GM12878 (cell line): Measurements from ENCODE around the gene BNIPL. TPM values are rescaled to one million over a fixed set of nuclear protein-coding genes. Genes with fewer than 3 reads are reported as not detected.

Experiments
- ATAC-seq: fragments of 200-7000 bp; cut with Tn5 transposase; 3 replicates; pipeline ENCODE4 v1.9.1; 2020; ENCODE audit warnings: mild to moderate bottlenecking, moderate library complexity
- BruUV-seq: library from RNA; stranded (reverse); fragments of 400-500 nt; replicated peaks from 2 replicates; lab custom pipeline; 2021; lab: Mats Ljungman, UMichigan
- CTCF ChIA-PET: fragments of 300-600 bp; sonication (Branson Sonifier 250); formaldehyde crosslinking; extraction: SDS; loops from one replicate; lab custom pipeline; 2021; ENCODE audit warnings: inconsistent platforms; lab: Yijun Ruan, JAX
- POLR2A ChIA-PET: fragments of 350-600 bp; formaldehyde crosslinking; extraction: SDS; loops from one replicate; lab custom pipeline; 2021; ENCODE audit warnings: inconsistent platforms; lab: Charles Lee
- RAD21 ChIA-PET: fragments of 300-600 bp; sonication (Branson Sonifier 250); formaldehyde crosslinking; loops from one replicate; lab custom pipeline; 2023; ENCODE audit warnings: antibody characterized with exemption; ENCODE audit not compliant: unreplicated experiment; lab: Charles Lee
- SMC1A ChIA-PET: fragments of 300-600 bp; sonication (Branson Sonifier 250); formaldehyde crosslinking; loops from one replicate; lab custom pipeline; 2023; ENCODE audit not compliant: unreplicated experiment, uncharacterized antibody; lab: Charles Lee
- DNase-seq: peaks from one replicate; pipeline ENCODE4 v3.0.0-alpha.2; 2011; ENCODE audit warnings: low read depth, low spot score
- FAIRE-seq: peaks from 3 replicates; lab custom pipeline; 2011; peaks lifted over from hg19 to GRCh38; lab: Jason Lieb, UNC
- H2AFZ ChIP-seq: 2 replicates; pipeline ENCODE4 v1.6.0; 2011; ENCODE audit warnings: low read depth, low read length, control low read depth; ENCODE audit not compliant: control insufficient read depth
- H3K27ac ChIP-seq: 2 replicates; pipeline ENCODE4 v1.5.1; 2011; ENCODE audit warnings: control low read depth; ENCODE audit not compliant: control insufficient read depth, insufficient read depth
- H3K27me3 ChIP-seq, 2 experiments: replicated peaks in 1 of 2; 2 replicates each; pipeline versions ENCODE4 v1.6.0 to v1.6.1; 2011; ENCODE audit warnings: low read length in 1 of 2; ENCODE audit not compliant: control insufficient read depth in 2 of 2, insufficient read depth in 2 of 2
- H3K36me3 ChIP-seq, 2 experiments: 2 replicates each; pipeline ENCODE4 v1.5.1; 2011; ENCODE audit warnings: low read length in 1 of 2; ENCODE audit not compliant: control insufficient read depth in 2 of 2, insufficient read depth in 2 of 2
- H3K4me1 ChIP-seq: 2 replicates; pipeline ENCODE4 v1.6.1; 2011; ENCODE audit warnings: mild to moderate bottlenecking, low read length, moderate library complexity, mixed read lengths; ENCODE audit not compliant: control insufficient read depth, insufficient read depth
- H3K4me2 ChIP-seq: 2 replicates; pipeline ENCODE4 v1.6.0; 2011; ENCODE audit warnings: control low read depth; ENCODE audit not compliant: control insufficient read depth, insufficient read depth
- H3K4me3 ChIP-seq: fragments of 200-600 bp; sonication (generic); 2 replicates; pipeline ENCODE4 v1.5.1; 2016
- H3K79me2 ChIP-seq: 2 replicates; pipeline ENCODE4 v1.6.0; 2011; ENCODE audit warnings: low read length; ENCODE audit not compliant: control insufficient read depth, insufficient read depth
- H3K9ac ChIP-seq: 2 replicates; pipeline ENCODE4 v1.8.0; 2011; ENCODE audit warnings: low read length, control low read depth, mixed read lengths; ENCODE audit not compliant: control insufficient read depth, insufficient read depth
- H3K9me3 ChIP-seq: replicated peaks from 3 replicates; pipeline ENCODE4 v1.5.1; 2011; ENCODE audit warnings: mild to moderate bottlenecking, low read length; ENCODE audit not compliant: control insufficient read depth, insufficient read depth
- H4K20me1 ChIP-seq: 2 replicates; pipeline ENCODE4 v1.6.0; 2011; ENCODE audit not compliant: control insufficient read depth, insufficient read depth
- KAT2A ChIP-seq: conservative IDR thresholded peaks from 2 replicates; pipeline ENCODE4 v1.6.1; 2011; ENCODE audit warnings: low read depth, low read length; ENCODE audit not compliant: control insufficient read depth
- MYC ChIP-seq: IDR thresholded peaks from 2 replicates; pipeline ENCODE4 v1.6.1; 2011; ENCODE audit warnings: mild to moderate bottlenecking, low read length, moderate library complexity, inconsistent platforms; ENCODE audit not compliant: insufficient read depth, insufficient replicate concordance, insufficient read length, severe bottlenecking
- POLR2AphosphoS2 ChIP-seq: IDR thresholded peaks from 2 replicates; pipeline ENCODE4 v1.6.1; 2011; ENCODE audit warnings: low read depth, mild to moderate bottlenecking, low read length, improper control_type of control experiment, moderate library complexity
- RBBP5 ChIP-seq: fragments of 200-600 bp; sonication (generic); conservative IDR thresholded peaks from 2 replicates; pipeline ENCODE4 v1.6.1; 2016
- RELA ChIP-seq: fragments of 450-650 bp; IDR thresholded peaks from 2 replicates; pipeline ENCODE4 v1.8.0; 2014; ENCODE audit warnings: borderline replicate concordance; ENCODE audit not compliant: partially characterized antibody
- SMAD5 ChIP-seq: IDR thresholded peaks from 2 replicates; pipeline ENCODE4 v1.6.1; 2016; ENCODE audit warnings: antibody characterized with exemption, low read depth
- SRF ChIP-seq, 2 experiments: IDR thresholded peaks; 2 replicates each; pipeline ENCODE4 v1.6.1; 2011; ENCODE audit warnings: low read depth in 2 of 2, low read length in 2 of 2, mild to moderate bottlenecking in 1 of 2, moderate library complexity in 1 of 2
- WGBS: methylation state at CpG from one replicate; pipeline ENCODE4 v1.1.6; 2016; ENCODE audit warnings: low lambda C conversion rate; ENCODE audit not compliant: insufficient replicate concordance, insufficient coverage; ENCODE audit errors: missing lambda C conversion rate; 5-methylcytosine and 5-hydroxymethylcytosine counted together
- in situ Hi-C: fragments of 300-500 bp; cut with MboI; formaldehyde crosslinking; loops from 9 replicates; pipeline ENCODE4 v1.14.3; 2018; ENCODE audit warnings: mixed read lengths
- intact Hi-C: fragments of 100-400 bp; cut with micrococcal nuclease; formaldehyde crosslinking; loops from one replicate; pipeline ENCODE4 v1.14.2; 2022; ENCODE audit not compliant: unreplicated experiment
- polyA plus RNA-seq, 11 experiments: library from polyadenylated mRNA; depleted of rRNA in 4 of 11; unstranded in 6 of 11; stranded (reverse) in 5 of 11; fragments of >200 nt; fragmentation: Nextera tagmentation in 4 of 11; fragmentation: Illumina TruSeq in 1 of 11; extraction: Ambion mirVana in 4 of 11; extraction: Trizol in 1 of 11; gene quantifications; 1 replicate in 1 of 11; 2 replicates in 10 of 11; pipeline versions ENCODE4 v1.2.1 to v1.2.3, GENCODE V29; 2011 to 2016; ENCODE audit warnings: inconsistent platforms in 2 of 11, missing spikeins in 2 of 11, low read depth in 1 of 11
- total RNA-seq, 4 experiments: library from RNA; depleted of rRNA in 3 of 4; stranded (reverse); fragments of >200 nt in 3 of 4; fragmentation: Illumina TruSeq in 1 of 4; extraction: Trizol in 1 of 4; gene quantifications; 2 replicates each; pipeline versions ENCODE4 v1.2.1 to v1.2.3, GENCODE V29; 2013 to 2021
- TF ChIP-seq, protein P1 (sequence below): fragments of 450-650 bp; IDR thresholded peaks from 2 replicates; pipeline ENCODE4 v1.6.1; 2017; ENCODE audit warnings: mild to moderate bottlenecking, moderate library complexity
- TF ChIP-seq, protein P2 (sequence below): fragments of 450-650 bp; IDR thresholded peaks from 2 replicates; pipeline ENCODE4 v1.6.1; 2016; ENCODE audit warnings: mild to moderate bottlenecking

Gene BNIPL
- total and polyA plus RNA-seq, 10 of the 15 experiments (the other 5 are each of a cell fraction or from before 2014, with no cell fraction given), result 0.05 to 1.1 (median 0.17) TPM

DNA sequence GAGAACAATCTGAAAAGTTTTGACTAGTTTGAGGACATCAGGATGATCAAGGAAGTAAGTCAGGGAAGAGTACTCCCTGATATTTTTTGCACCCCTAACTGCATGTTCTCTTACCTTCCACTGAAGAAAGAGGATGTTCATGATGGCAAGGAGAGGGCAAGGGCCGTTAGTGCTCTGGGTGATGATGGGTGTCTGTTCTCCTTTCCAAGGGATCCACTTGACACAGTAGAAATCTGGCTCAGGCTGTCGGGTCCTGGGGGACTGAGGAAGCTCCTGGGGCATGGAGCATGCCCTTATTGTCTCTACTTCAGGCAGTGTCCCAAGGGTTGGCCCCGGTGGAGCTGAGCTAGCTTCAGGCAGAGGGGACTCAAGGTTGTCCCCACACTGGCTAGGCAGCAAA is 34.3 kb upstream of the BNIPL start (continued):
- TF ChIP-seq, protein P1, sequence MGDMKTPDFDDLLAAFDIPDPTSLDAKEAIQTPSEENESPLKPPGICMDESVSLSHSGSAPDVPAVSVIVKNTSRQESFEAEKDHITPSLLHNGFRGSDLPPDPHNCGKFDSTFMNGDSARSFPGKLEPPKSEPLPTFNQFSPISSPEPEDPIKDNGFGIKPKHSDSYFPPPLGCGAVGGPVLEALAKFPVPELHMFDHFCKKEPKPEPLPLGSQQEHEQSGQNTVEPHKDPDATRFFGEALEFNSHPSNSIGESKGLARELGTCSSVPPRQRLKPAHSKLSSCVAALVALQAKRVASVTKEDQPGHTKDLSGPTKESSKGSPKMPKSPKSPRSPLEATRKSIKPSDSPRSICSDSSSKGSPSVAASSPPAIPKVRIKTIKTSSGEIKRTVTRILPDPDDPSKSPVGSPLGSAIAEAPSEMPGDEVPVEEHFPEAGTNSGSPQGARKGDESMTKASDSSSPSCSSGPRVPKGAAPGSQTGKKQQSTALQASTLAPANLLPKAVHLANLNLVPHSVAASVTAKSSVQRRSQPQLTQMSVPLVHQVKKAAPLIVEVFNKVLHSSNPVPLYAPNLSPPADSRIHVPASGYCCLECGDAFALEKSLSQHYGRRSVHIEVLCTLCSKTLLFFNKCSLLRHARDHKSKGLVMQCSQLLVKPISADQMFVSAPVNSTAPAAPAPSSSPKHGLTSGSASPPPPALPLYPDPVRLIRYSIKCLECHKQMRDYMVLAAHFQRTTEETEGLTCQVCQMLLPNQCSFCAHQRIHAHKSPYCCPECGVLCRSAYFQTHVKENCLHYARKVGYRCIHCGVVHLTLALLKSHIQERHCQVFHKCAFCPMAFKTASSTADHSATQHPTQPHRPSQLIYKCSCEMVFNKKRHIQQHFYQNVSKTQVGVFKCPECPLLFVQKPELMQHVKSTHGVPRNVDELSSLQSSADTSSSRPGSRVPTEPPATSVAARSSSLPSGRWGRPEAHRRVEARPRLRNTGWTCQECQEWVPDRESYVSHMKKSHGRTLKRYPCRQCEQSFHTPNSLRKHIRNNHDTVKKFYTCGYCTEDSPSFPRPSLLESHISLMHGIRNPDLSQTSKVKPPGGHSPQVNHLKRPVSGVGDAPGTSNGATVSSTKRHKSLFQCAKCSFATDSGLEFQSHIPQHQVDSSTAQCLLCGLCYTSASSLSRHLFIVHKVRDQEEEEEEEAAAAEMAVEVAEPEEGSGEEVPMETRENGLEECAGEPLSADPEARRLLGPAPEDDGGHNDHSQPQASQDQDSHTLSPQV, result no peak
- TF ChIP-seq SRF (IDR thresholded peaks at IDR 0.05; ENCODE audit: low read depth in 2 of 2, low read length in 2 of 2) (no peak), RELA (no peak), POLR2AphosphoS2 (no peak), MYC (no peak), RBBP5 (no peak), SMAD5 (no peak), KAT2A (no peak)

DNA sequence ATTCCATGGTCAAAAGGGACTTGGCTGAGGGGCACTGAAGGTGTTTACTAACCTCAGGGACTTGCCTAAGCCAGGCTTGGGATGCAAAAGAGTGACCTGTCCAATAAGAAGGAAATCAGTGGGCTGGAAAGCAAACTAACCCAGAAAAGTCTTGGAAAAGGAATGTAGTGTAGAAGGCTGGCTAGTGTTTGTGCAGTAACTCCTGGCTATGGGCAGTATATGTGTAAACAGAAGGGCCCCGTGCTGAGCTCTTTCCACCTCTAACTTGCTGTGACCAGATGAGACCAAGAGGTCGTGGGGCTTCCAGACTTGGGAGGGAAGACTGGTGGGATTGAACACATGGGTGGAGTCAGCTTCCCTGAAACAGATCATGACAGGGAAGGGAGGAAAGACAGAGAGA is 33.8 kb upstream of the BNIPL start:
- H3K27me3 ChIP-seq, result no peaks in the 10 kb centered on the region
- BruUV-seq, result no TSS peak
- peaks cover 5% of the 10 kb centered on the region for H3K79me2 ChIP-seq
- TF ChIP-seq, protein P2, sequence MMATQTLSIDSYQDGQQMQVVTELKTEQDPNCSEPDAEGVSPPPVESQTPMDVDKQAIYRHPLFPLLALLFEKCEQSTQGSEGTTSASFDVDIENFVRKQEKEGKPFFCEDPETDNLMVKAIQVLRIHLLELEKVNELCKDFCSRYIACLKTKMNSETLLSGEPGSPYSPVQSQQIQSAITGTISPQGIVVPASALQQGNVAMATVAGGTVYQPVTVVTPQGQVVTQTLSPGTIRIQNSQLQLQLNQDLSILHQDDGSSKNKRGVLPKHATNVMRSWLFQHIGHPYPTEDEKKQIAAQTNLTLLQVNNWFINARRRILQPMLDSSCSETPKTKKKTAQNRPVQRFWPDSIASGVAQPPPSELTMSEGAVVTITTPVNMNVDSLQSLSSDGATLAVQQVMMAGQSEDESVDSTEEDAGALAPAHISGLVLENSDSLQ, result no peak
- peaks cover 7% of the 10 kb centered on the region for H3K4me1 ChIP-seq
- no peaks in the 10 kb centered on the region for H4K20me1 ChIP-seq
- ATAC-seq, result no peak
- FAIRE-seq, result no peak
- H3K36me3 ChIP-seq, result no peaks in the 10 kb centered on the region; a peak in 1 of 4 replicates
- no peak overlapping the region for H3K4me3 ChIP-seq
- no peak overlapping the region for H3K4me2 ChIP-seq
- ChIA-PET RAD21 (no interaction called here), SMC1A (no interaction called here), CTCF (interaction anchor here (0.6 to 16.2 kb wide), 3 partner anchors 8 to 22 kb away, joined by 3 to 252 read pairs (median 6); partner anchors contain the start of genes ANXA9 and CERS2), POLR2A (interaction anchor here (0.5 kb wide), 1 partner anchor 55 kb away, joined by 3 read pairs; no protein-coding TSS in a partner anchor)
- intact Hi-C loops, result no loop called here
- no peak overlapping the region for H2AFZ ChIP-seq
- H3K27ac ChIP-seq, result no peak overlapping the region
- no peak overlapping the region for H3K9ac ChIP-seq
- in situ Hi-C loops, result no loop called here
- WGBS, result 89% methylated on average over 2 of the region's 2 CpGs
- no peaks in the 10 kb centered on the region for H3K9me3 ChIP-seq
- no peak for DNase-seq
